DOHH2 (cell line): ENCODE results near the gene ZIC4.

Experiments used
- CTCF ChIP-seq: fragments of 200-600 bp; sonication (generic); IDR thresholded peaks from one replicate; pipeline ENCODE4 v1.5.1; 2014; ENCODE audit warnings: antibody characterized with exemption, mild to moderate bottlenecking, low read depth, low read length; ENCODE audit not compliant: poor library complexity, severe bottlenecking
- EZH2phosphoT487 ChIP-seq: fragments of 200-600 bp; sonication (generic); IDR thresholded peaks from 2 replicates; pipeline ENCODE4 v1.6.1; 2017; ENCODE audit warnings: borderline replicate concordance, mild to moderate bottlenecking, antibody characterized with exemption, low read length, moderate library complexity, mixed read lengths

DNA sequence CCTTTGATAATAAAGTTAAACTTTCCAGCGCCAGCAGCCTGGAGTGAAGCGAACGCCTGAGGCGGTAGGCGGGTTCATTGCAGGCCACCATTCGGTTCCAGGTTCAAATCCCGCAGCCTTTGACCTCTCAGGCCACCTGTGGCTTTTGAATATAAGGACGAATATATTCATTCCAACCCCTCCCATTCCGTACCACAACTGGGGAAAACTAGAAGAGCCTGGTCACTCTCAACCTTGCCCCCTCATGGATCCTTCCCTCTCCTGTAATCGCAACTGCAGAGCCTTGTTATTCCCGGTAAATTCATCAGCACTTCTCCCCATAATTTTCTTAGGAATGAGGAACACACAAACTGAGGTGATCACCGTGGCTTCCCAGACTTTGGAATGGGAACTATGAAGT is 35.2 kb downstream of the ZIC4 start:
- TF ChIP-seq CTCF (no peak), EZH2phosphoT487 (no peak)
